GM18517 (cell line): ENCODE results near the gene KRTAP16-1.
"Not testable (repeated sequence)": the region's sequence is repeated elsewhere in the genome, so short reads cannot be mapped to it uniquely, and the experiment has no call there.

Source experiments
- ATAC-seq: cut with Tn5 transposase; IDR thresholded peaks from one replicate; pipeline ENCODE4 v1.9.1; 2021; ENCODE audit warnings: mild to moderate bottlenecking, moderate library complexity; ENCODE audit not compliant: unreplicated experiment

KRTAP16-1 gene

GRCh38 chr17:41308918-41309359 lies at the start of gene KRTAP16-1:
Gene KRTAP16-1 (minus strand): TSS chr17:41309309. CDS start chr17:41309253, 56 bp downstream.
- ATAC-seq, result peak; percentile 29

- no peak for ATAC-seq
Measured at GRCh38 chr17:41354536-41354935, 45.4 kb upstream of the KRTAP16-1 start.

GRCh38 chr17:41352597-41353366 lies 43.7 kb upstream of the KRTAP16-1 start:
- ATAC-seq, result no peak

- no peak for ATAC-seq
Measured at GRCh38 chr17:41351177-41351576, 42.1 kb upstream of the KRTAP16-1 start.

GRCh38 chr17:41350381-41350878 lies 41.3 kb upstream of the KRTAP16-1 start, which contains the start of gene KRT33A:
Gene KRT33A (minus strand): TSS chr17:41350828. CDS start chr17:41350767, 61 bp downstream.
- not testable (repeated sequence) for ATAC-seq

GRCh38 chr17:41347869-41348760 lies 39.0 kb upstream of the KRTAP16-1 start:
- ATAC-seq, result no peak

GRCh38 chr17:41346421-41346820 lies 37.3 kb upstream of the KRTAP16-1 start:
- ATAC-seq, result not testable (repeated sequence)

- no peak for ATAC-seq
Measured at GRCh38 chr17:41345992-41346391, 36.9 kb upstream of the KRTAP16-1 start.

GRCh38 chr17:41343029-41343428 lies 33.9 kb upstream of the KRTAP16-1 start:
- no peak for ATAC-seq

GRCh38 chr17:41340934-41341861 lies 32.1 kb upstream of the KRTAP16-1 start:
- ATAC-seq, result no peak

- no peak for ATAC-seq
Measured at GRCh38 chr17:41340494-41340893, 31.4 kb upstream of the KRTAP16-1 start.

- no peak for ATAC-seq
Measured at GRCh38 chr17:41339571-41340172, 30.6 kb upstream of the KRTAP16-1 start.

GRCh38 chr17:41338961-41339485 lies 29.9 kb upstream of the KRTAP16-1 start:
- peak; percentile 45 for ATAC-seq

- no peak for ATAC-seq
Measured at GRCh38 chr17:41335747-41336146, 26.6 kb upstream of the KRTAP16-1 start.

GRCh38 chr17:41334385-41335305 lies 25.5 kb upstream of the KRTAP16-1 start:
- no peak for ATAC-seq

GRCh38 chr17:41333836-41334235 lies 24.7 kb upstream of the KRTAP16-1 start:
- no peak for ATAC-seq

- no peak for ATAC-seq
Measured at GRCh38 chr17:41333098-41333497, 24.0 kb upstream of the KRTAP16-1 start.

- ATAC-seq, result no peak
Measured at GRCh38 chr17:41332239-41332638, 23.1 kb upstream of the KRTAP16-1 start.

GRCh38 chr17:41331606-41332005 lies 22.5 kb upstream of the KRTAP16-1 start:
- no peak for ATAC-seq
